Liver (tissue), 9 donors: ENCODE data around the gene SYMPK. TPM values are rescaled to one million over a fixed set of nuclear protein-coding genes. Genes with fewer than 3 reads are reported as not detected.
"Not testable (repeated sequence)": the region's sequence is repeated elsewhere in the genome, so short reads cannot be mapped to it uniquely, and the experiment has no call there.

Experiments used
- DNase-seq: peaks from one replicate; pipeline ENCODE4 v3.0.0-alpha.2; 2017; ENCODE audit warnings: low spot score
- H3K27ac ChIP-seq, 2 donors: one replicate each; pipeline ENCODE4 v1.7.0; 2013; ENCODE audit warnings: inconsistent platforms in 2 of 2, low read length in 2 of 2, control low read depth in 1 of 2, low read depth in 1 of 2, mild to moderate bottlenecking in 1 of 2
- H3K27me3 ChIP-seq, 4 donors: one replicate each; pipeline versions ENCODE4 v1.6.1 to v1.7.0; 2013; ENCODE audit warnings: low read length in 3 of 4, inconsistent platforms in 1 of 4, mild to moderate bottlenecking in 1 of 4, moderate library complexity in 1 of 4; ENCODE audit not compliant: control insufficient read depth in 4 of 4, insufficient read depth in 4 of 4
- H3K36me3 ChIP-seq, 4 donors: one replicate each; pipeline versions ENCODE4 v1.6.1 to v1.7.0; 2013; ENCODE audit warnings: low read length in 3 of 4, mild to moderate bottlenecking in 3 of 4, low read depth in 1 of 4, moderate library complexity in 1 of 4; ENCODE audit not compliant: control insufficient read depth in 4 of 4, insufficient read depth in 3 of 4
- H3K4me1 ChIP-seq, 4 donors: one replicate each; pipeline versions ENCODE4 v1.6.1 to v1.7.0; 2013; ENCODE audit warnings: low read length in 3 of 4, mild to moderate bottlenecking in 3 of 4, moderate library complexity in 1 of 4; ENCODE audit not compliant: control insufficient read depth in 4 of 4, insufficient read depth in 4 of 4
- H3K4me3 ChIP-seq, 3 donors: one replicate each; pipeline versions ENCODE4 v1.6.1 to v1.7.0; 2013; ENCODE audit warnings: low read length in 3 of 3, control low read depth in 1 of 3, low read depth in 1 of 3, mild to moderate bottlenecking in 1 of 3
- H3K9ac ChIP-seq, 2 donors: one replicate each; pipeline ENCODE4 v1.7.0; 2013; ENCODE audit warnings: low read length in 2 of 2, mild to moderate bottlenecking in 2 of 2, moderate library complexity in 2 of 2, control low read depth in 1 of 2, low read depth in 1 of 2
- H3K9me3 ChIP-seq, 4 donors: one replicate each; pipeline versions ENCODE4 v1.6.1 to v1.7.0; 2013; ENCODE audit warnings: low read length in 3 of 4; ENCODE audit not compliant: control insufficient read depth in 4 of 4
- ATF3 ChIP-seq: IDR thresholded peaks from 2 replicates; pipeline ENCODE4 v1.6.1; 2016; ENCODE audit warnings: antibody characterized with exemption
- CTCF ChIP-seq: fragments of 150-350 bp; IDR thresholded peaks from 2 replicates; pipeline ENCODE4 v1.5.1; 2017; ENCODE audit warnings: improper control_type of control experiment, low read depth, low read length; ENCODE audit not compliant: missing input control
- EGR1 ChIP-seq, 2 donors: IDR thresholded peaks; 2 replicates each; pipeline ENCODE4 v1.6.1; 2016 to 2018; ENCODE audit warnings: antibody characterized with exemption in 2 of 2, low read depth in 2 of 2
- FOXA1 ChIP-seq: IDR thresholded peaks from 2 replicates; pipeline ENCODE4 v1.6.1; 2016; ENCODE audit warnings: antibody characterized with exemption
- FOXA2 ChIP-seq: IDR thresholded peaks from 2 replicates; pipeline ENCODE4 v1.6.1; 2016; ENCODE audit warnings: antibody characterized with exemption
- HNF4A ChIP-seq, 2 donors: conservative IDR thresholded peaks; 2 replicates each; pipeline ENCODE4 v1.6.1; 2016; ENCODE audit warnings: antibody characterized with exemption in 2 of 2, mild to moderate bottlenecking in 2 of 2
- HNF4G ChIP-seq: IDR thresholded peaks from 2 replicates; pipeline ENCODE4 v1.6.1; 2016; ENCODE audit warnings: antibody characterized with exemption
- JUND ChIP-seq, 2 donors: IDR thresholded peaks; 2 replicates each; pipeline ENCODE4 v1.6.1; 2016; ENCODE audit warnings: antibody characterized with exemption in 2 of 2
- MAX ChIP-seq: IDR thresholded peaks from 2 replicates; pipeline ENCODE4 v1.6.1; 2016; ENCODE audit warnings: antibody characterized with exemption
- RAD21 ChIP-seq, 2 donors: IDR thresholded peaks; 2 replicates each; pipeline ENCODE4 v1.6.1; 2016; ENCODE audit warnings: antibody characterized with exemption in 2 of 2, mild to moderate bottlenecking in 2 of 2
- RXRA ChIP-seq, 2 donors: IDR thresholded peaks; 2 replicates each; pipeline ENCODE4 v1.6.1; 2017 to 2018; ENCODE audit warnings: antibody characterized with exemption in 2 of 2, mild to moderate bottlenecking in 1 of 2
- TAF1 ChIP-seq: conservative IDR thresholded peaks from 2 replicates; pipeline ENCODE4 v1.6.1; 2016; ENCODE audit warnings: antibody characterized with exemption, mild to moderate bottlenecking
- YY1 ChIP-seq: IDR thresholded peaks from 2 replicates; pipeline ENCODE4 v1.6.1; 2016; ENCODE audit warnings: antibody characterized with exemption, mild to moderate bottlenecking
- WGBS: extraction: QIAGEN DNeasy Blood & Tissue Kit; methylation state at CpG from one replicate; pipeline ENCODE4 v1.1.7; 2013; 5-methylcytosine and 5-hydroxymethylcytosine counted together
- polyA plus RNA-seq, 2 donors: library from polyadenylated mRNA; stranded (reverse) in 1 of 2; unstranded in 1 of 2; fragments of 200-250 nt in 1 of 2; fragments of >200 nt in 1 of 2; fragmentation: Nextera tagmentation in 1 of 2; extraction: Ambion mirVana in 1 of 2; gene quantifications; one replicate each; pipeline versions ENCODE4 v1.2.1 to v1.2.3, GENCODE V29; 2013 to 2015
- total RNA-seq, 2 donors: library from RNA; depleted of rRNA; stranded (reverse); fragments of >200 nt; gene quantifications; one replicate each; pipeline ENCODE4 v1.2.3, GENCODE V29; 2014
- TF ChIP-seq, protein P1 (sequence below): IDR thresholded peaks from 2 replicates; pipeline ENCODE4 v1.6.1; 2016; ENCODE audit warnings: antibody characterized with exemption
- donor health status: healthy.
- donor health status: healthy.
- donor health status: healthy.
- donor health status: healthy.
- donor health status: healthy.

SYMPK gene
- total and polyA plus RNA-seq, 4 donors = 5.5 to 26.1 (median 24.1) TPM

GRCh38 chr19:45801603-45802175 is 61.3 kb downstream of the SYMPK start:
- 88% methylated on average over 7 of the region's 7 CpGs for WGBS
- peaks cover 0 to 6% (median 6%) of the 10 kb centered on the region in 4 donors for H3K4me1 ChIP-seq
- no peak for DNase-seq

GRCh38 chr19:45800070-45800553 is 62.8 kb downstream of the SYMPK start:
- H3K27ac ChIP-seq = no peak overlapping the region
- no peaks in the 10 kb centered on the region for H3K27me3 ChIP-seq
- H3K9ac ChIP-seq = no peak overlapping the region
- no peaks in the 10 kb centered on the region for H3K36me3 ChIP-seq
- WGBS = 85% methylated on average over 8 of the region's 8 CpGs
- H3K4me1 ChIP-seq = peaks cover 0 to 6% (median 6%) of the 10 kb centered on the region in 4 donors
- TF ChIP-seq, protein P1, sequence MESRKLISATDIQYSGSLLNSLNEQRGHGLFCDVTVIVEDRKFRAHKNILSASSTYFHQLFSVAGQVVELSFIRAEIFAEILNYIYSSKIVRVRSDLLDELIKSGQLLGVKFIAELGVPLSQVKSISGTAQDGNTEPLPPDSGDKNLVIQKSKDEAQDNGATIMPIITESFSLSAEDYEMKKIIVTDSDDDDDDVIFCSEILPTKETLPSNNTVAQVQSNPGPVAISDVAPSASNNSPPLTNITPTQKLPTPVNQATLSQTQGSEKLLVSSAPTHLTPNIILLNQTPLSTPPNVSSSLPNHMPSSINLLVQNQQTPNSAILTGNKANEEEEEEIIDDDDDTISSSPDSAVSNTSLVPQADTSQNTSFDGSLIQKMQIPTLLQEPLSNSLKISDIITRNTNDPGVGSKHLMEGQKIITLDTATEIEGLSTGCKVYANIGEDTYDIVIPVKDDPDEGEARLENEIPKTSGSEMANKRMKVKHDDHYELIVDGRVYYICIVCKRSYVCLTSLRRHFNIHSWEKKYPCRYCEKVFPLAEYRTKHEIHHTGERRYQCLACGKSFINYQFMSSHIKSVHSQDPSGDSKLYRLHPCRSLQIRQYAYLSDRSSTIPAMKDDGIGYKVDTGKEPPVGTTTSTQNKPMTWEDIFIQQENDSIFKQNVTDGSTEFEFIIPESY = no peak
- TF ChIP-seq MAX (no peak), EGR1 (IDR thresholded peaks at IDR 0.05; ENCODE audit: low read depth in 2 of 2) (no peak), HNF4A (conservative IDR thresholded peaks at IDR 0.05) (no peak), TAF1 (no peak), FOXA1 (no peak), RAD21 (IDR thresholded peaks at IDR 0.05) (no peak), JUND (IDR thresholded peaks at IDR 0.05) (no peak), ATF3 (no peak)
- no peak overlapping the region for H3K4me3 ChIP-seq
- no peaks in the 10 kb centered on the region for H3K9me3 ChIP-seq
- no peak for DNase-seq

More at GRCh38 chr19:45801603-45802175, 61.3 kb downstream of the SYMPK start:
- Histone ChIP-seq H3K9me3 (no peaks in the 10 kb centered on the region), H3K9ac (no peak overlapping the region), H3K27ac (no peak overlapping the region), H3K36me3 (no peaks in the 10 kb centered on the region), H3K4me3 (no peak overlapping the region), H3K27me3 (no peaks in the 10 kb centered on the region)
- TF ChIP-seq YY1 (no peak), FOXA2 (no peak), RXRA (IDR thresholded peaks at IDR 0.05) (no peak), CTCF (no peak), HNF4G (no peak)

GRCh38 chr19:45799541-45799940 is 63.4 kb downstream of the SYMPK start:
- DNase-seq, H3K4me3 ChIP-seq, H3K9ac ChIP-seq, H3K36me3 ChIP-seq, H3K9me3 ChIP-seq, H3K4me1 ChIP-seq, H3K27me3 ChIP-seq, H3K27ac ChIP-seq: not testable (repeated sequence)
- 88% methylated on average over 5 of the region's 5 CpGs for WGBS
